ENCODE measurements around the gene TAC3.
"Not testable (repeated sequence)": the region's sequence is repeated elsewhere in the genome, so short reads cannot be mapped to it uniquely, and the experiment has no call there.

The TAC3 gene

GRCh38 chr12:56982578-56983236 is 33.6 kb downstream of the TAC3 start:
- DNase-seq (ENCODE audit: low spot score) = not testable (repeated sequence)

- no peak for DNase-seq (ENCODE audit: low spot score)
Measured at GRCh38 chr12:56980941-56981530, 35.3 kb downstream of the TAC3 start.

DNA sequence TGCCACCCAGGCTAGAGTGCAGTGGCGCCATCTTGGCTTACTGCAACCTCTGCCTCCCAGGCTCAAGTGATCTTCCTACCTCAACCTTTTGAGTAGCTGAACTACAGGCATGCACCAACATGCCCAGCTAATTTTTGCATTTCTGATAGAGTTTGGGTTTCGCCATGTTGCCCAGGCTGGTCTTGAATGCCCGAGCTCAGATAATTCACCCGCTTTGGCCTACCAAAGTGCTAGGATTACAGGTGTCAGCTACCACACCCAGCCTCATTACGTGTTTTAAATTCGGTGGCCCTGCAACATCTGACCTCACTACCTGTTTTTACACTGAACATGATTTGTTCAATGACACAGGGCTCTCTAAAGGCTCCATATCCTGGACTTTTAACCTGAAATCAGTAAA is 36.1 kb downstream of the TAC3 start:
- DNase-seq (ENCODE audit: low spot score) = no peak

DNA sequence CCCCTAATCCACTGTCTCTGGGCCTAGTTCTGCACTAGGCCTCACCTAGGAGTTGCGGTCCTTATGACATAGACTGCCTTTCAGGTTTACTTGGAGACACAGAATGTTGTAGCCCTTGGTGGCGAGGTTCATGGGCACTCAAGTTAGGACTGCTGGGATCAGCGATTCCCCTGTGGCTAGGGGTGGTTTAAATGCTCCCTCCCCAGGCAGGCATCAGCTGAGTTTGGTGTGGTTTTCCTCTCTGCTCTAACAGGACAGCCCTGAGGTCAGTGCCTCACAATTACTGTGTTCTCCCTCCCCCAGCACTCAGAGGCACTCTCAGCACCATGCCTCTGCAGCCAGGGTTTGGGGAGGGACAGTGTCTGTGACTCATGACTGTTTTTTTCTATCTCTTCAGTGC is 36.7 kb downstream of the TAC3 start:
- DNase-seq (ENCODE audit: low spot score) = no peak

GRCh38 chr12:56978397-56979138 is 37.8 kb downstream of the TAC3 start:
- DNase-seq (ENCODE audit: low spot score) = no peak

DNA sequence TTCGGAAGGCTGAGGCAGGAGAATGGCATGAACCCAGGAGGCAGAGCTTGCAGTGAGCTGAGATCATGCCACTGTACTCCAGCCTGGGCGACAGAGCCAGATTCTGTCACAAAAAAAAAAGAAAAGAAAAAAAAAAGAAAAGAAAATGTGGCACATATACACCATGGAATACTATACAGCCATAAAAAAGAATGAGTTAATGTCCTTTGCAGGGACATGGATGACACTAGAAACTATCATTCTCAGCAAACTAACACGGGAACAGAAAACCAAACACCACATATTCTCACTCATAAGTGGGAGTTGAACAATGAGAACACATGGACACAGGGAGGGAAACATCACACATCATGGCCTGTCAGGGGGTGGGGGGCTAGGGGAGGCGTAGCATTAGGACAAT is 39.0 kb downstream of the TAC3 start:
- not testable (repeated sequence) for DNase-seq (ENCODE audit: low spot score)

- DNase-seq (ENCODE audit: low spot score) = not testable (repeated sequence)
Measured at GRCh38 chr12:56974224-56974623, 42.1 kb downstream of the TAC3 start.

GRCh38 chr12:56968910-56969309 is 47.4 kb downstream of the TAC3 start:
- DNase-seq (ENCODE audit: low spot score) = not testable (repeated sequence)

GRCh38 chr12:56965997-56966642 is 50.2 kb downstream of the TAC3 start:
- DNase-seq (ENCODE audit: low spot score) = not testable (repeated sequence)

GRCh38 chr12:56965124-56965523 is 51.2 kb downstream of the TAC3 start:
- DNase-seq (ENCODE audit: low spot score) = not testable (repeated sequence)

- not testable (repeated sequence) for DNase-seq (ENCODE audit: low spot score)
Measured at GRCh38 chr12:56963557-56963956, 52.8 kb downstream of the TAC3 start.

DNA sequence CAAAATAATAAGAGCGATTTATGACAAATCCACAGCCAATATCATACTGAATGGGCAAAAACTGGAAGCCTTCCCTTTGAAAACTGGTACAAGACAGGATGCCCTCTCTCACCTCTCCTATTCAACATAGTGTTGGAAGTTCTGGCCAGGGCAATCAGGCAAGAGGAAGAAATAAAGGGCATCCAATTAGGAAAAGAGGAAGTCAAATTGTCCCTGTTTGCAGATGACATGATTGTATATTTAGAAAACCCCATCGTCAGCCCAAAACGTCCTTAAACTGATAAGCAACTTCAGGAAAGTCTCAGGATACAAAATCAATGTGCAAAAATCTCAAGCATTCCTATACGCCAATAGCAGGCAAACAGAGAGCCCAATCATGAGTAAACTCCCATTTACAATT is 54.1 kb downstream of the TAC3 start:
- DNase-seq (ENCODE audit: low spot score) = not testable (repeated sequence)

All from AG08396 (cell line).